WTC11 (cell line): Measurements from ENCODE around the gene SLC43A3. TPM values are rescaled to one million over a fixed set of nuclear protein-coding genes. Genes with fewer than 3 reads are reported as not detected.

ENCODE experiments used
- ATAC-seq: fragments of 200-7000 bp; cut with Tn5 transposase; 2 replicates; pipeline ENCODE4 v1.10.0; 2021; ENCODE audit warnings: mild to moderate bottlenecking, moderate library complexity
- CTCF ChIA-PET: fragments of 300-600 bp; sonication (Branson Sonifier 250); formaldehyde crosslinking; loops from one replicate; lab custom pipeline; 2021; ENCODE audit warnings: antibody characterized with exemption; lab: Charles Lee
- POLR2A ChIA-PET: fragments of 350-600 bp; sonication (Branson Sonifier 250); formaldehyde crosslinking; loops from one replicate; lab custom pipeline; 2021; ENCODE audit warnings: antibody characterized with exemption; lab: Charles Lee
- DNase-seq: peaks from one replicate; pipeline ENCODE4 v3.0.0; 2021; ENCODE audit warnings: low spot score
- H3K27ac Mint-ChIP-seq: 2 replicates; pipeline ENCODE4 v1.8.0; 2021; ENCODE audit warnings: mixed read lengths
- H3K27me3 Mint-ChIP-seq: 2 replicates; pipeline ENCODE4 v1.8.0; 2021; ENCODE audit warnings: low read depth, mild to moderate bottlenecking, moderate library complexity, mixed read lengths
- H3K36me3 Mint-ChIP-seq: 2 replicates; pipeline ENCODE4 v1.8.0; 2021; ENCODE audit warnings: mixed read lengths
- H3K4me1 Mint-ChIP-seq: 2 replicates; pipeline ENCODE4 v1.8.0; 2022; ENCODE audit warnings: mixed read lengths
- H3K4me3 Mint-ChIP-seq: 2 replicates; pipeline ENCODE4 v1.8.0; 2021; ENCODE audit warnings: mild to moderate bottlenecking, moderate library complexity, mixed read lengths
- H3K9me3 Mint-ChIP-seq: 2 replicates; pipeline ENCODE4 v1.8.0; 2021; ENCODE audit warnings: mixed read lengths
- AFF4 ChIP-seq: sonication (generic); formaldehyde crosslinking; IDR thresholded peaks from 2 replicates; pipeline ENCODE4 v1.8.1; 2023; ENCODE audit warnings: mild to moderate bottlenecking, missing genetic modification reagents, borderline replicate concordance
- CDX4 ChIP-seq: fragments of 250-450 bp; sonication (Bioruptor Pico); IDR thresholded peaks from 2 replicates; pipeline ENCODE4 v1.9.0; 2021; ENCODE audit warnings: moderate library complexity, mild to moderate bottlenecking, inconsistent platforms, borderline replicate concordance
- CREB1 ChIP-seq: sonication (generic); formaldehyde crosslinking; IDR thresholded peaks from 2 replicates; pipeline ENCODE4 v1.8.0; 2023; ENCODE audit warnings: mild to moderate bottlenecking, missing genetic modification reagents
- ELF4 ChIP-seq: sonication (generic); formaldehyde crosslinking; IDR thresholded peaks from 2 replicates; pipeline ENCODE4 v1.8.1; 2022; ENCODE audit warnings: low read depth, mild to moderate bottlenecking, moderate library complexity, missing genetic modification reagents
- FOXK1 ChIP-seq: sonication (generic); formaldehyde crosslinking; IDR thresholded peaks from 2 replicates; pipeline ENCODE4 v1.8.0; 2022; ENCODE audit warnings: mild to moderate bottlenecking, moderate library complexity, missing genetic modification reagents
- GABPB1 ChIP-seq: sonication (generic); formaldehyde crosslinking; IDR thresholded peaks from 2 replicates; pipeline ENCODE4 v1.8.1; 2023; ENCODE audit warnings: mild to moderate bottlenecking, missing genetic modification reagents
- JAZF1 ChIP-seq: fragments of 250-450 bp; sonication (Bioruptor Pico); IDR thresholded peaks from 2 replicates; pipeline ENCODE4 v1.9.0; 2021; ENCODE audit warnings: moderate library complexity, mild to moderate bottlenecking, inconsistent platforms
- MXD4 ChIP-seq: fragments of 250-450 bp; sonication (Bioruptor Pico); IDR thresholded peaks from 2 replicates; pipeline ENCODE4 v1.8.0; 2021; ENCODE audit warnings: mild to moderate bottlenecking, moderate library complexity, borderline replicate concordance
- NFYB ChIP-seq: sonication (generic); formaldehyde crosslinking; conservative IDR thresholded peaks from 2 replicates; pipeline ENCODE4 v1.8.0; 2022; ENCODE audit warnings: low read depth, missing genetic modification reagents
- PREB ChIP-seq: sonication (generic); formaldehyde crosslinking; IDR thresholded peaks from 2 replicates; pipeline ENCODE4 v1.8.1; 2022; ENCODE audit warnings: mild to moderate bottlenecking, missing genetic modification reagents, moderate library complexity, borderline replicate concordance
- PRRX2 ChIP-seq: fragments of 250-450 bp; sonication (Bioruptor Pico); IDR thresholded peaks from 2 replicates; pipeline ENCODE4 v1.8.0; 2021; ENCODE audit warnings: mild to moderate bottlenecking
- SP1 ChIP-seq: sonication (generic); formaldehyde crosslinking; conservative IDR thresholded peaks from 2 replicates; pipeline ENCODE4 v1.8.1; 2022; ENCODE audit warnings: missing genetic modification reagents
- ZNF138 ChIP-seq: sonication (generic); formaldehyde crosslinking; conservative IDR thresholded peaks from 2 replicates; pipeline ENCODE4 v1.8.1; 2022; ENCODE audit warnings: mild to moderate bottlenecking, moderate library complexity, missing genetic modification reagents
- ZNF219 ChIP-seq: sonication (generic); formaldehyde crosslinking; IDR thresholded peaks from 2 replicates; pipeline ENCODE4 v1.8.0; 2023; ENCODE audit warnings: missing genetic modification reagents, mild to moderate bottlenecking, borderline replicate concordance
- ZNF232 ChIP-seq: sonication (generic); formaldehyde crosslinking; IDR thresholded peaks from 2 replicates; pipeline ENCODE4 v1.8.0; 2022; ENCODE audit warnings: mild to moderate bottlenecking, missing genetic modification reagents
- ZNF671 ChIP-seq: fragments of 250-450 bp; sonication (Bioruptor Pico); IDR thresholded peaks from 2 replicates; pipeline ENCODE4 v1.8.0; 2021; ENCODE audit warnings: mild to moderate bottlenecking
- total RNA-seq: library from RNA; stranded (reverse); gene quantifications from 3 replicates; pipeline ENCODE4 v1.2.3, GENCODE V29; 2021
- TF ChIP-seq, protein P1 (sequence below): sonication (generic); formaldehyde crosslinking; IDR thresholded peaks from 2 replicates; pipeline ENCODE4 v1.8.1; 2023; ENCODE audit warnings: mild to moderate bottlenecking, missing genetic modification reagents, moderate library complexity

Gene SLC43A3
- total RNA-seq, 1 experiment from 2014 or later: 22.6 TPM

DNA sequence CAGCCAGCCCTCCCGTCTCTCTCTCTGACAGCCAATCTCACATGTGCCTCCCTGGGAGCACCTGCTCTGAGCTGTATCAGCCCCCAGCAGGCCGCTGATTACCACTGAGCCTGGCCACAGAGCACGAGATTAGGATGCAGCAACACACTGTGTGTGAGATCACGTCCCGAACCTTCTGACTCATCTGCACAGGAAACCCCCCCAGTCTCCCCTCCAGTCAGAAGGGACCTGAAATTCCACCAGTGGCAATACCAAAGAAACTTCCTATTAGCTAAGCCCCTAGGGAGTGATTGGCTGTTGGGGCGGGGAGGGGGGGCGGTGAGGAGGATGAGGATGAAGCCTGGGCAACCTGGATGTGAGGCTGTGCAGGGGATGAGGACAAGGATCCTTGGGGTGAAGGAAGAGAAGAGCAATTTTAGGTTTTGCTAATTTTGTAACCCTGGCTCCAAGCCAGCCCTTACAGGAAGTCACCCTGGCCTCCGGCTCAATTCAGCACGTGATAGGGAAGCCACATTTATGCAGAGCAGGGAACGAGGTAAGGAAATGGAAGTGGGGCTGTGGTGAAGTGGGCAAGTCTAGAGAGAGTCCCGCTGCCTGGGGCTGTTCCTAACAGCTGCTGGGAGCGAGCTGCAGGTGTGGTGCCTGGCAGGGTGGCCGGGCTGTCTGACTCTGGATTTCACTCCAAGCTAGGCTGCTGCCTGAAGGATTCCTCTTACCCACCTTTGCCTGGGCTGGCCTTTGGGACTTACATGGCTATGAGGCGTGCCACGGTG, 1.9 kb downstream of the SLC43A3 start:
- no peak overlapping the region; the same call in 1 of the 2 replicates for H3K4me3 Mint-ChIP-seq
- POLR2A ChIA-PET: no interaction called here
- H3K27ac Mint-ChIP-seq: no peak overlapping the region
- H3K36me3 Mint-ChIP-seq: peaks cover 21% of the 10 kb centered on the region
- H3K9me3 Mint-ChIP-seq: no peaks in the 10 kb centered on the region
- peaks cover 36% of the 10 kb centered on the region for H3K27me3 Mint-ChIP-seq
- DNase-seq: no peak
- peak; percentile 14; the same call in 1 of the 2 replicates for ATAC-seq
- CTCF ChIA-PET: interaction anchor here (0.9 to 4.2 kb wide), 7 partner anchors 33 to 175 kb away, joined by 3 to 26 read pairs (median 4); partner anchors contain the start of gene RTN4RL2
- TF ChIP-seq ZNF219 (CRISPR knock-in tag) (no peak), AFF4 (CRISPR knock-in tag) (no peak), GABPB1 (CRISPR knock-in tag) (no peak), PREB (CRISPR knock-in tag) (no peak), CDX4 (no peak), ZNF671 (CRISPR knock-in tag) (no peak), SP1 (no peak), ZNF138 (no peak), MXD4 (no peak), CREB1 (no peak), JAZF1 (CRISPR knock-in tag) (no peak), ELF4 (CRISPR knock-in tag) (no peak)
- TF ChIP-seq, protein P1, sequence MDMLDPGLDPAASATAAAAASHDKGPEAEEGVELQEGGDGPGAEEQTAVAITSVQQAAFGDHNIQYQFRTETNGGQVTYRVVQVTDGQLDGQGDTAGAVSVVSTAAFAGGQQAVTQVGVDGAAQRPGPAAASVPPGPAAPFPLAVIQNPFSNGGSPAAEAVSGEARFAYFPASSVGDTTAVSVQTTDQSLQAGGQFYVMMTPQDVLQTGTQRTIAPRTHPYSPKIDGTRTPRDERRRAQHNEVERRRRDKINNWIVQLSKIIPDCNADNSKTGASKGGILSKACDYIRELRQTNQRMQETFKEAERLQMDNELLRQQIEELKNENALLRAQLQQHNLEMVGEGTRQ (CRISPR knock-in tag): no peak
- peaks cover 27% of the 10 kb centered on the region for H3K4me1 Mint-ChIP-seq

DNA sequence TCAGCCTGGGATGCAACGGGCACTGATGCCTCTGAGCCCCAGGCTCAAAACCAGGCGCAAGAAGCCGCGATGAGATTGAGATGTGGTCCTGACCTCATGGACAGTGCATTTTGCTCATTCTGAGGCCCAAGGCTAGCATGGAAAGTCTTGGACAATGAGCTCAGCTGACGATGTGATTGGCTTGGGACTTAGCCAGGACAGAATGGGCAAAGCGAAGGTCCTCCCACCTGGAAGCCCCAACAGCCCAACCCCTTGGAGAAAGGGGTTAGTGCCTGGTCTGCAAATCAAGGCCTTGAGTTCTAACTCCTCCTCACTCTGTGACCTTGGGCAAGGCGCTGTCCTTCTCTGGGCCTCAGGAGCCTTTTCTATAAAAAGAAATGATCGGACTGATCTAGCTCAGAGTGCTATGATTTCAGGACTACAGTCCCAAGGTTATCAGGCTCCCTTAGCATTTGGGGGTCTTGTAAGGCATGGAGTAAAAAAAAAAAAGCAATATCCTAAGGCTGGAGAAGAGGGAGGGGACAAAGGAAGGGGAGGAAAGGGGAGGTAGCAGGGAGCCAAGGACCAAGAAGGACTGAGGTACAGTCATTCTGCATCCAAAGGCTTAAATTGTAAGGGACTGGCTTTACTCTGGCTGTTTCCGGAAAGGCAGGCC, 2.7 kb downstream of the SLC43A3 start:
- ATAC-seq: no peak
- peaks cover 27% of the 10 kb centered on the region for H3K4me1 Mint-ChIP-seq
- TF ChIP-seq PRRX2 (CRISPR knock-in tag) (no peak), NFYB (CRISPR knock-in tag) (no peak), FOXK1 (CRISPR knock-in tag) (no peak), ZNF232 (CRISPR knock-in tag) (no peak), AFF4 (CRISPR knock-in tag) (no peak)
- TF ChIP-seq, all 79 proteins: peak for 0
- peaks cover 22% of the 10 kb centered on the region for H3K36me3 Mint-ChIP-seq
- H3K4me3 Mint-ChIP-seq: no peak overlapping the region; the same call in 1 of the 2 replicates
- DNase-seq: no peak
- POLR2A ChIA-PET: interaction anchor here (0.6 kb wide), 1 partner anchor 376 kb away, joined by 3 read pairs; no protein-coding TSS in a partner anchor
- peak overlapping the region; percentile 68; the same call in 1 of the 2 replicates for H3K27ac Mint-ChIP-seq
- no peaks in the 10 kb centered on the region for H3K9me3 Mint-ChIP-seq
- CTCF ChIA-PET: interaction anchor here (0.9 to 4.2 kb wide), 4 partner anchors 33 to 79 kb away, joined by 3 to 26 read pairs (median 6); partner anchors contain the start of gene RTN4RL2
- H3K27me3 Mint-ChIP-seq: peaks cover 29% of the 10 kb centered on the region
